ENCODE measurements around the gene ZNF792.
"Not testable (repeated sequence)": the region's sequence is repeated elsewhere in the genome, so short reads cannot be mapped to it uniquely, and the experiment has no call there.

ZNF792 gene

GRCh38 chr19:34965505-34965904 is 1.5 kb upstream of the ZNF792 start:
- WGBS, 2 experiments (ENCODE audit: insufficient coverage in 2 of 2) = 76 to 93% methylated on average over 3 to 4 of the region's 5 CpGs
- H3K36me3 ChIP-seq (ENCODE audit: control insufficient read depth, insufficient read depth, low read length) = peaks cover 16% of the 10 kb centered on the region
- H3K9me3 ChIP-seq (ENCODE audit: control insufficient read depth, low read length) = peaks cover 44% of the 10 kb centered on the region
- not testable (repeated sequence) for H3K4me3 ChIP-seq (ENCODE audit: extremely low read depth, insufficient read depth, low read length, poor library complexity, severe bottlenecking); H3K27ac ChIP-seq (ENCODE audit: low read depth, low read length, severe bottlenecking); H3K4me1 ChIP-seq (ENCODE audit: control insufficient read depth, insufficient read depth, low read length, poor library complexity, severe bottlenecking)

GRCh38 chr19:34964598-34964997 is 569 bp upstream of the ZNF792 start:
- peak overlapping the region; percentile 84 for H3K4me3 ChIP-seq (ENCODE audit: extremely low read depth, insufficient read depth, low read length, poor library complexity, severe bottlenecking)
- peaks cover 25% of the 10 kb centered on the region for H3K36me3 ChIP-seq (ENCODE audit: control insufficient read depth, insufficient read depth, low read length)
- WGBS, 2 experiments (ENCODE audit: insufficient coverage in 2 of 2) = 64 to 80% methylated on average over 2 to 5 of the region's 6 CpGs
- H3K9me3 ChIP-seq (ENCODE audit: control insufficient read depth, low read length) = peaks cover 50% of the 10 kb centered on the region
- H3K27ac ChIP-seq (ENCODE audit: low read depth, low read length, severe bottlenecking) = no peak overlapping the region
- H3K4me1 ChIP-seq (ENCODE audit: control insufficient read depth, insufficient read depth, low read length, poor library complexity, severe bottlenecking) = no peaks in the 10 kb centered on the region

- Histone ChIP-seq H3K4me1 (ENCODE audit: control insufficient read depth, insufficient read depth, low read length, poor library complexity, severe bottlenecking) (no peaks in the 10 kb centered on the region), H3K4me3 (ENCODE audit: extremely low read depth, insufficient read depth, low read length, poor library complexity, severe bottlenecking) (peak overlapping the region; percentile 84), H3K27ac (ENCODE audit: low read depth, low read length, severe bottlenecking) (peak overlapping the region; percentile 87), H3K9me3 (ENCODE audit: control insufficient read depth, low read length) (peaks cover 57% of the 10 kb centered on the region), H3K36me3 (ENCODE audit: control insufficient read depth, insufficient read depth, low read length) (peaks cover 42% of the 10 kb centered on the region)
- WGBS, 2 experiments (ENCODE audit: insufficient coverage in 2 of 2) = 43 to 56% methylated on average over 11 to 14 of the region's 14 CpGs
These were observed 1.1 kb downstream of the ZNF792 start for GRCh38 chr19:34962687-34963572.

GRCh38 chr19:34961775-34962686 is 2.0 kb downstream of the ZNF792 start:
- Histone ChIP-seq H3K4me1 (ENCODE audit: control insufficient read depth, insufficient read depth, low read length, poor library complexity, severe bottlenecking) (no peaks in the 10 kb centered on the region), H3K27ac (ENCODE audit: low read depth, low read length, severe bottlenecking) (peak overlapping the region; percentile 87), H3K36me3 (ENCODE audit: control insufficient read depth, insufficient read depth, low read length) (peaks cover 51% of the 10 kb centered on the region), H3K9me3 (ENCODE audit: control insufficient read depth, low read length) (peaks cover 60% of the 10 kb centered on the region), H3K4me3 (ENCODE audit: extremely low read depth, insufficient read depth, low read length, poor library complexity, severe bottlenecking) (peak overlapping the region; percentile 84)
- 82 to 94% methylated on average over 3 of the region's 5 CpGs for WGBS, 2 experiments (ENCODE audit: insufficient coverage in 2 of 2)

GRCh38 chr19:34960940-34961679 is 2.9 kb downstream of the ZNF792 start:
- peak overlapping the region; percentile 84 for H3K4me3 ChIP-seq (ENCODE audit: extremely low read depth, insufficient read depth, low read length, poor library complexity, severe bottlenecking)
- H3K4me1 ChIP-seq (ENCODE audit: control insufficient read depth, insufficient read depth, low read length, poor library complexity, severe bottlenecking) = no peaks in the 10 kb centered on the region
- H3K9me3 ChIP-seq (ENCODE audit: control insufficient read depth, low read length) = peaks cover 64% of the 10 kb centered on the region
- WGBS, 2 experiments (ENCODE audit: insufficient coverage in 2 of 2) = 98 to 100% methylated on average over 8 of the region's 12 CpGs
- no peak overlapping the region for H3K27ac ChIP-seq (ENCODE audit: low read depth, low read length, severe bottlenecking)
- peaks cover 60% of the 10 kb centered on the region for H3K36me3 ChIP-seq (ENCODE audit: control insufficient read depth, insufficient read depth, low read length)

GRCh38 chr19:34960103-34960805 is 3.8 kb downstream of the ZNF792 start:
- Histone ChIP-seq H3K27ac (ENCODE audit: low read depth, low read length, severe bottlenecking) (no peak overlapping the region), H3K36me3 (ENCODE audit: control insufficient read depth, insufficient read depth, low read length) (peaks cover 68% of the 10 kb centered on the region), H3K4me1 (ENCODE audit: control insufficient read depth, insufficient read depth, low read length, poor library complexity, severe bottlenecking) (no peaks in the 10 kb centered on the region), H3K9me3 (ENCODE audit: control insufficient read depth, low read length) (peaks cover 72% of the 10 kb centered on the region), H3K4me3 (ENCODE audit: extremely low read depth, insufficient read depth, low read length, poor library complexity, severe bottlenecking) (no peak overlapping the region)
- WGBS, 2 experiments (ENCODE audit: insufficient coverage in 2 of 2) = 89 to 100% methylated on average over 5 of the region's 8 CpGs

DNA sequence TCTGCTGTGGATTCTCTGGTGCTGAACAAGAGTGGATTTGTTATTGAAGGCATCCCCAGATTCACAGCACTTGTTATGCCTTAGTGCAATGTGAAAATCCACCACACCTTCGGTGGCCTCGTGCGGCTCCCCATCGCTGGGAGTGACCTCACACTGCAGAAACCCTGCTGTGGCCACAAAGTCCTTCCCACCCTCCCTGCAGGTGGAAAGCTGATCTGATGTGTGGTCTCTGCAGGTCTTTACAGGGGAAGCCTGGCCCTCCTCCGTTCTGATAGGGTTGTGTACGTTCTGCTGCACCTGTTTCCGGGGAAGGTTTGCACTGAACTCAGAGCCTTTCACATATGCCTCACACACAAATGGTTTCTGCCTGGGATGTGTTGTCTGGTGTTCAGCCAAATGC is 5.0 kb downstream of the ZNF792 start:
- Histone ChIP-seq H3K9me3 (ENCODE audit: control insufficient read depth, low read length) (peaks cover 76% of the 10 kb centered on the region), H3K27ac (ENCODE audit: low read depth, low read length, severe bottlenecking) (no peak overlapping the region), H3K4me3 (ENCODE audit: extremely low read depth, insufficient read depth, low read length, poor library complexity, severe bottlenecking) (no peak overlapping the region), H3K36me3 (ENCODE audit: control insufficient read depth, insufficient read depth, low read length) (peaks cover 72% of the 10 kb centered on the region), H3K4me1 (ENCODE audit: control insufficient read depth, insufficient read depth, low read length, poor library complexity, severe bottlenecking) (no peaks in the 10 kb centered on the region)
- WGBS, 2 experiments (ENCODE audit: insufficient coverage in 2 of 2) = 95 to 100% methylated on average over 2 to 4 of the region's 7 CpGs

DNA sequence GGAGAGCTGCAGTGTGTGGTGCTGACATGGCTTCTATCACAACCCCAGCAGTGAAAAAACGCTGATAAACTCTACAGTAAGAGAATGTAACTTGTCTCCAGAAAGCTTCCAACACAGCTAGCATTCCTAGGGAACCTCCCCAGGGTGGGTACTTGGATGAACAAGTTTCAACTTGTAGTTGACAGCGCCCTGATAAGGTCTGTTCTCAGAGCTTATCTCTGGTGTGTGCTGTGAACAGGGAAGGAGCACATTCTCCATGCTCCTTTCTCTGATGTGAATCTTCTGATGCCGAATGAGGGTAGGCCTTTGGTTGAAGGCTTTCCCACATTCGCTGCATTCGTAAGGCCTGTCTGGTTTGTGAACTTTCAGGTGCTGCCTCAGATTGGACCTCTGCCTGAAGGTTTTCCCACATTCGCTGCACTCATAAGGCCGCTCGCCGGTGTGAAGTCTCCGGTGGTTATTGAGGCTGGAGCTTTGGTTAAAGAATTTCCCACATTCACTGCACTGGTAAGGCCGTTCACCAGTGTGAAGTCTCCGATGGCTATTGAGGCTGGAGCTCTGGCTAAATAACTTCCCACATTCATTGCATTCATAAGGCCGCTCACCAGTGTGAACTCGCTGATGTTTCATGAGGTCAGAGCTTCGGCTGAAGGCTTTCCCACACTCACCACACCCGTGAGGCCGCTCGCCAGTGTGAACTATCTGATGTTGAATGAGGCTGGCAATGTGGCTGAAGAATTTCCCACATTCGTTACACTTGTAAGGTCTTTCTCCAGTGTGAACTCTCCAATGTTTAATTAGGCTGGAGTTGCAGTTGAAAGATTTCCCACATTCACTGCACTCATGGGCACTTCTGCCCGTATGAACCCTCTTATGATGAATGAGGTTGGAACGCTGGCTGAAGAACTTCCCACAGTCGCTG is 5.9 kb downstream of the ZNF792 start:
- Histone ChIP-seq H3K4me3 (ENCODE audit: extremely low read depth, insufficient read depth, low read length, poor library complexity, severe bottlenecking) (no peak overlapping the region), H3K36me3 (ENCODE audit: control insufficient read depth, insufficient read depth, low read length) (peaks cover 73% of the 10 kb centered on the region), H3K4me1 (ENCODE audit: control insufficient read depth, insufficient read depth, low read length, poor library complexity, severe bottlenecking) (no peaks in the 10 kb centered on the region), H3K27ac (ENCODE audit: low read depth, low read length, severe bottlenecking) (no peak overlapping the region), H3K9me3 (ENCODE audit: control insufficient read depth, low read length) (peaks cover 83% of the 10 kb centered on the region)
- 89 to 93% methylated on average over 14 to 18 of the region's 22 CpGs for WGBS, 2 experiments (ENCODE audit: insufficient coverage in 2 of 2)

- Histone ChIP-seq H3K4me1 (ENCODE audit: control insufficient read depth, insufficient read depth, low read length, poor library complexity, severe bottlenecking) (no peaks in the 10 kb centered on the region), H3K4me3 (ENCODE audit: extremely low read depth, insufficient read depth, low read length, poor library complexity, severe bottlenecking) (no peak overlapping the region), H3K9me3 (ENCODE audit: control insufficient read depth, low read length) (peaks cover 50% of the 10 kb centered on the region), H3K36me3 (ENCODE audit: control insufficient read depth, insufficient read depth, low read length) (peaks cover 48% of the 10 kb centered on the region), H3K27ac (ENCODE audit: low read depth, low read length, severe bottlenecking) (no peak overlapping the region)
These were observed 10.9 kb downstream of the ZNF792 start for GRCh38 chr19:34953092-34953491.
